DND-41 (cell line): ENCODE measurements around the gene GPBP1L1.

Experiments
- CTCF ChIP-seq: IDR thresholded peaks from 2 replicates; pipeline ENCODE4 v1.5.1; 2012; ENCODE audit warnings: borderline replicate concordance, low read length, moderate library complexity, mild to moderate bottlenecking; ENCODE audit not compliant: poor library complexity, severe bottlenecking; ENCODE audit errors: extremely low read depth
- EZH2 ChIP-seq: IDR thresholded peaks from 3 replicates; pipeline ENCODE4 v1.6.1; 2012; ENCODE audit warnings: borderline replicate concordance, low read depth, mild to moderate bottlenecking, moderate library complexity, low read length, inconsistent platforms; ENCODE audit not compliant: severe bottlenecking

GRCh38 chr1:45673956-45674355, 12.4 kb downstream of the GPBP1L1 start:
- no peak for TF ChIP-seq CTCF
- no peak for TF ChIP-seq EZH2
